Body of pancreas (tissue), 4 donors: ENCODE data around the gene LGI1. TPM values are rescaled to one million over a fixed set of nuclear protein-coding genes. Genes with fewer than 3 reads are reported as not detected.

ENCODE experiments used
- ATAC-seq: fragments of 150-250 bp; one replicate; pipeline ENCODE4 v1.9.1; 2016
- DNase-seq, 4 donors: peaks; one replicate each; pipeline ENCODE4 v3.0.0-alpha.2; 2019
- H3K27ac ChIP-seq, 4 donors: fragments of 200-600 bp; sonication (generic); 1 replicate in 3 of 4; 2 replicates in 1 of 4; pipeline versions ENCODE4 v1.5.1 to v1.6.1; 2016 to 2019; ENCODE audit warnings: mild to moderate bottlenecking in 1 of 4, mixed read lengths in 1 of 4, moderate library complexity in 1 of 4
- H3K27me3 ChIP-seq, 2 donors: fragments of 200-600 bp; sonication (generic); one replicate each; pipeline ENCODE4 v1.6.0; 2016; ENCODE audit warnings: mild to moderate bottlenecking in 1 of 2
- H3K36me3 ChIP-seq, 2 donors: fragments of 200-600 bp; sonication (generic); replicated peaks in 1 of 2; 2 replicates each; pipeline ENCODE4 v1.5.1; 2016; ENCODE audit warnings: low read depth in 2 of 2; ENCODE audit not compliant: insufficient read depth in 1 of 2
- H3K4me1 ChIP-seq: fragments of 200-600 bp; sonication (generic); one replicate; pipeline ENCODE4 v1.6.0; 2016
- H3K4me3 ChIP-seq, 2 donors: fragments of 200-600 bp; sonication (generic); 1 replicate in 1 of 2; 2 replicates in 1 of 2; pipeline ENCODE4 v1.5.1; 2016 to 2019
- H3K9me3 ChIP-seq, 3 donors: fragments of 200-600 bp; sonication (generic); 1 replicate in 2 of 3; 2 replicates in 1 of 3; pipeline ENCODE4 v1.5.1; 2016
- POLR2A ChIP-seq, 3 donors: fragments of 450-650 bp; IDR thresholded peaks; one replicate each; pipeline ENCODE4 v1.6.1; 2016; ENCODE audit warnings: antibody characterized with exemption in 3 of 3, mild to moderate bottlenecking in 2 of 3
- WGBS, 2 donors: methylation state at CpG; one replicate each; pipeline ENCODE4 v1.1.5; 2017; 5-methylcytosine and 5-hydroxymethylcytosine counted together
- intact Hi-C: fragments of 100-400 bp; cut with DNase I; formaldehyde crosslinking; loops from one replicate; pipeline ENCODE4 v1.15.1; 2023
- total RNA-seq, 2 donors: library from RNA; depleted of rRNA; stranded (reverse); fragments of >200 nt; gene quantifications; one replicate each; pipeline ENCODE4 v1.1.0, GENCODE V29; 2016
- TF ChIP-seq, protein P1 (sequence below), 7 experiments: fragments of 450-650 bp in 4 of 7; fragments of 200-600 bp in 3 of 7; sonication (generic) in 3 of 7; IDR thresholded peaks; one replicate each; pipeline ENCODE4 v1.5.1; 2016 to 2019; ENCODE audit warnings: antibody characterized with exemption in 7 of 7

Gene LGI1
- total RNA-seq, 2 donors from 2014 or later = not detected

DNA sequence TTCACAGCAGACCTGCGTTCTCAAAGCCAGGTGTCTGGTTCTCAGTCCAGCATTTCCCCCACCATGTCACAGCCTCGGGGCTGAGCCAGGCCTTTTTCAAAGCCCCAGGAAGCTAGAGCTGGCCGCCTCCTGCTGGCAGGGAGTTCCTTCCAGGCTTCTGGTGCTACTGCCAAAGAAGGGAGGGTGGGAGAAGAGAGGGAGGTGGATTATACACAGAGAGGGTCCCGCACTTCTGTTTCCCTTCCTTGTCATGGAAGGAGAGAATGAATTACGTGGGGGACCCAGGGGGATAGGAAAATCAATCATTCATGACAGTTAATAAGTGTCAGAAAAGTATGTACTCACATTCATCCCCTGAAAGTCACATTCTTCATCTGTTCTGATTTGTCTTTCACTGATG, 600 bp upstream of the LGI1 start:
- no peak overlapping the region for H3K4me3 ChIP-seq
- no peaks in the 10 kb centered on the region for H3K36me3 ChIP-seq
- DNase-seq (no peak), ATAC-seq (no peak)
- no peaks in the 10 kb centered on the region for H3K4me1 ChIP-seq
- H3K9me3 ChIP-seq = no peaks in the 10 kb centered on the region
- H3K27me3 ChIP-seq = no peaks in the 10 kb centered on the region
- 13 to 28% methylated on average over 5 of the region's 5 CpGs for WGBS, 2 donors
- no peak overlapping the region for H3K27ac ChIP-seq
- TF ChIP-seq, protein P1, sequence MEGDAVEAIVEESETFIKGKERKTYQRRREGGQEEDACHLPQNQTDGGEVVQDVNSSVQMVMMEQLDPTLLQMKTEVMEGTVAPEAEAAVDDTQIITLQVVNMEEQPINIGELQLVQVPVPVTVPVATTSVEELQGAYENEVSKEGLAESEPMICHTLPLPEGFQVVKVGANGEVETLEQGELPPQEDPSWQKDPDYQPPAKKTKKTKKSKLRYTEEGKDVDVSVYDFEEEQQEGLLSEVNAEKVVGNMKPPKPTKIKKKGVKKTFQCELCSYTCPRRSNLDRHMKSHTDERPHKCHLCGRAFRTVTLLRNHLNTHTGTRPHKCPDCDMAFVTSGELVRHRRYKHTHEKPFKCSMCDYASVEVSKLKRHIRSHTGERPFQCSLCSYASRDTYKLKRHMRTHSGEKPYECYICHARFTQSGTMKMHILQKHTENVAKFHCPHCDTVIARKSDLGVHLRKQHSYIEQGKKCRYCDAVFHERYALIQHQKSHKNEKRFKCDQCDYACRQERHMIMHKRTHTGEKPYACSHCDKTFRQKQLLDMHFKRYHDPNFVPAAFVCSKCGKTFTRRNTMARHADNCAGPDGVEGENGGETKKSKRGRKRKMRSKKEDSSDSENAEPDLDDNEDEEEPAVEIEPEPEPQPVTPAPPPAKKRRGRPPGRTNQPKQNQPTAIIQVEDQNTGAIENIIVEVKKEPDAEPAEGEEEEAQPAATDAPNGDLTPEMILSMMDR (IDR thresholded peaks at IDR 0.05) = peak in 1 of 7 experiments; percentile 4
- TF ChIP-seq POLR2A (IDR thresholded peaks at IDR 0.05) = no peak
- intact Hi-C loops = no loop called here

DNA sequence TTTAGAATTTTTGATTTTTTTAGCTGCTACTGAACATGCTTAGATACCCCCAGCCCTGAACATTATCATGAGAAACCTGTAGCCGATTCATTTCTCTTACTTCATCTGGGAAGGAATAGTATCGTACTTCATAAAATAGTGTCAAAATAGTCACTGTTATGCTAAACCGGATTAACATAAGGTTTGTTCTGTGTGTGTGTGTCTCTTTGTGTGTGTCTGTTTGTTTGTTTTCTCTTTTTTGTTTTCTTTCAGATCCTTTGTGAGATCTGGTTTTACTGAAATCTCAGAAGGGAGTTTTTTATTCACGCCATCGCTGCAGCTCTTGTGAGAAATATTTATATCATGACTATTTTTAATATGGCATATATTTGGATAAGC, 761 bp downstream of the LGI1 start:
- peaks cover 7% of the 10 kb centered on the region for H3K4me1 ChIP-seq
- intact Hi-C loops = no loop called here
- DNase-seq = no peak
- TF ChIP-seq, protein P1 (IDR thresholded peaks at IDR 0.05) = no peak
- TF ChIP-seq POLR2A (IDR thresholded peaks at IDR 0.05) = no peak
- H3K27me3 ChIP-seq = no peaks in the 10 kb centered on the region
- H3K4me3 ChIP-seq = no peak overlapping the region
- no peaks in the 10 kb centered on the region for H3K36me3 ChIP-seq
- no peaks in the 10 kb centered on the region for H3K9me3 ChIP-seq
- H3K27ac ChIP-seq = no peak overlapping the region
- WGBS, 2 donors = 54 to 65% methylated on average over 5 of the region's 5 CpGs
- no peak for ATAC-seq

DNA sequence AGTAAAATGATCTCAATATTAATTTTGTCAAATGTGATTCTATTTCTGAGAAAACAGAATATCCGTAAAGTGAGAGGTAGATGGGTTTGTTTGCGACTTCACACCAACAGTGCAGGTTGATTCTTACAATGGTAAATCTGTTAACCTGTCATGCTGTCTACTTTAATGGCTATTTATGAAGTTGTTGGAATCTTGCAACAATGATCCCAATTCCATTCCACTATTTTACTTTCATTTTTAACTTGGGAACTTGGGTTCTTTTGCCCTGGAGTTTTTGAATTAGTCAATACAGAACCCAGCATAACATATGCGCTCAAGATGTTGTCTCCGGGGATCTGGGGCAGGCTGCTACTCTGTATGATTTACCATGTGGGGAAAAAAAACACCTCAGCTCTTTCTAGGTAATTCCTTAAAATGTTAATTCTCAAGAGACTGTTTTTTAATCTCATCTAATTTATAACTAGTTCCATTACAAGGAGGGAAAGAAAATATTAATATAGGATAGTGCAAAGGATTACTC, 1.2 kb downstream of the LGI1 start:
- 68 to 86% methylated on average over 4 of the region's 4 CpGs for WGBS, 2 donors
- H3K9me3 ChIP-seq = no peaks in the 10 kb centered on the region
- H3K27me3 ChIP-seq = no peaks in the 10 kb centered on the region
- H3K4me3 ChIP-seq = no peak overlapping the region
- no peaks in the 10 kb centered on the region for H3K36me3 ChIP-seq
- peaks cover 7% of the 10 kb centered on the region for H3K4me1 ChIP-seq
- no peak overlapping the region for H3K27ac ChIP-seq
- ATAC-seq (no peak), DNase-seq (no peak)
- TF ChIP-seq, protein P1 (IDR thresholded peaks at IDR 0.05) = no peak
- TF ChIP-seq POLR2A (IDR thresholded peaks at IDR 0.05) = no peak
- intact Hi-C loops = no loop called here

DNA sequence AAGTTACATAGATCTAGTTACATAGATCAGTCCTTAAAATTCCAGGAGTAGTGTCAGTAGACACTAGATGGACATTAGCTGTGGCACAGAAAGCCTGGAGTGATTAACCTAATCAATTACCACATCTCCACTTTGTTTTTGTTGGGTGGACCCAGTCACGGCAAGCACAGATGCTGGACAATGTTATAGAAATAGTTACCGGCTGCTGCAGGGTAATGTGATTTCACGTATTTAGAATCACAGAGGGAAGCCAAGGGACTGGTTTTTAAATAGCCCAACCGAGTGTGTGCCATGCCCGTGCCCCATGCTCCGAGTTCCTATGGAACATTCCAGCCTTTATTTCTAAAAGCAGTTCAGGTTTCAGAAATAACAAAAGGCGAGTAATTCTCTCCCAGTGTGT, 2.8 kb downstream of the LGI1 start:
- H3K27ac ChIP-seq = no peak overlapping the region
- no peak for TF ChIP-seq POLR2A (IDR thresholded peaks at IDR 0.05)
- TF ChIP-seq, protein P1 (IDR thresholded peaks at IDR 0.05) = no peak
- no peaks in the 10 kb centered on the region for H3K9me3 ChIP-seq
- H3K4me1 ChIP-seq = peaks cover 7% of the 10 kb centered on the region
- H3K36me3 ChIP-seq = no peaks in the 10 kb centered on the region
- intact Hi-C loops = no loop called here
- no peak overlapping the region for H3K4me3 ChIP-seq
- ATAC-seq (no peak), DNase-seq (no peak)
- no peaks in the 10 kb centered on the region for H3K27me3 ChIP-seq
- WGBS, 2 donors = 73 to 79% methylated on average over 7 of the region's 7 CpGs

DNA sequence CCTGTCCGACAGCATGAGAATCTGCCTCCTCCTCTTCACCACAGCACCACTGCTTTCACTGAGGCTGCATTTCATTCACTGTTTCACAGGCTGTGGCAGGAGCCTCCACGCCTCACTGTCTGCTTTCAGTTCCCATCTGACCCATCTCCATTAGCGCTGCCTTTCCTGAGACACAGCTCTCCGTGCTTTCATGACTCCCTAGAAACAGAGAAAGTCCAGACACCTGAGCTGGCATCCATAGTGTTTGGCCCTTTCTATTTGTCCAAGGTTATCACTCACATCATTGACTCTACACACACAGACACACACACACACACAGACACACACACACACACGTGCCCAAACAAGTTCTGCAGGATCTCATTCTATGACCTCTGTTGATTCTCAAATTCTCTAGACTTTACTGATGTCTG, 5.2 kb downstream of the LGI1 start:
- Histone ChIP-seq H3K9me3 (no peaks in the 10 kb centered on the region), H3K27me3 (no peaks in the 10 kb centered on the region), H3K4me1 (peaks cover 7% of the 10 kb centered on the region), H3K4me3 (no peak overlapping the region), H3K36me3 (no peaks in the 10 kb centered on the region), H3K27ac (no peak overlapping the region)
- 23 to 30% methylated on average over 5 of the region's 5 CpGs for WGBS, 2 donors
- TF ChIP-seq POLR2A (IDR thresholded peaks at IDR 0.05) = no peak
- TF ChIP-seq, protein P1 (IDR thresholded peaks at IDR 0.05) = no peak
- ATAC-seq (no peak), DNase-seq (peak in 1 of 4 donors; percentile 20)
- intact Hi-C loops = no loop called here
